Measurements from ENCODE around the gene EFNA5. TPM values are rescaled to one million over a fixed set of nuclear protein-coding genes. Genes with fewer than 3 reads are reported as not detected.
"Not testable (repeated sequence)": the region's sequence is repeated elsewhere in the genome, so short reads cannot be mapped to it uniquely, and the experiment has no call there.

The EFNA5 gene
- total RNA-seq, 1 experiment from 2014 or later, result 51.2 TPM

DNA sequence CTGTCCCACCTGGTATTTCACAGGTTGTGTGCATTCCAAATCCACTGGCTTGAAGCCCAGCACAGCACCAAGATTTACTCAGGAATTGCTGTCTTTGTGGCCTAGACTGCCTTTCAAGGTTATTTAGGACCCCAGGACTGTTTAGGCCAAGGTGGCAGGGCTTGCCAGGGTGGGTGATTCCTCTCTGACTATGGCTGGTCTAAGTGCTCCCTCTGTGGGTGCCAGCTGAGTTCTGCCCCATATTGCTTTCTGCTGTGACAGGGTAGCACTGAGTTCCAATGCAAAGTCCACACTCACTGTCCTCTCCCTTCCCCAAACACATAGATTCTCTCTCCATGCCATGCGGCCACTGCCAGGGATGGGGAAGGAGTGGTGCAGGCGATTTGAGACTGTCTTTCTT, 318.2 kb downstream of the EFNA5 start:
- no peak for TF ChIP-seq CTCF (IDR thresholded peaks at IDR 0.05; ENCODE audit: unreplicated experiment)
- Mint-ChIP-seq H3K27ac (ENCODE audit: low read depth, unreplicated experiment) (no peak overlapping the region), H3K27me3 (ENCODE audit: insufficient read depth, unreplicated experiment) (no peaks in the 10 kb centered on the region), H3K4me3 (ENCODE audit: unreplicated experiment) (no peak overlapping the region), H3K9me3 (ENCODE audit: unreplicated experiment) (peaks cover 8% of the 10 kb centered on the region), H3K36me3 (ENCODE audit: insufficient read depth, unreplicated experiment) (no peaks in the 10 kb centered on the region), H3K4me1 (ENCODE audit: insufficient read depth, unreplicated experiment) (no peaks in the 10 kb centered on the region)
- intact Hi-C loops (cut with micrococcal nuclease), result no loop called here
- CTCF ChIA-PET, result interaction anchor here (0.6 kb wide), 1 partner anchor 1041 kb away, joined by 3 read pairs; no protein-coding TSS in a partner anchor
- POLR2A ChIA-PET, result no interaction called here
- DNase-seq (ENCODE audit: unreplicated experiment), result no peak
- no TSS peak for BruUV-seq (replicated peaks)

- H3K36me3 Mint-ChIP-seq (ENCODE audit: insufficient read depth, unreplicated experiment); H3K4me3 Mint-ChIP-seq (ENCODE audit: unreplicated experiment); BruUV-seq (replicated peaks); intact Hi-C loops (cut with micrococcal nuclease); H3K4me1 Mint-ChIP-seq (ENCODE audit: insufficient read depth, unreplicated experiment); H3K9me3 Mint-ChIP-seq (ENCODE audit: unreplicated experiment); CTCF ChIA-PET; H3K27ac Mint-ChIP-seq (ENCODE audit: low read depth, unreplicated experiment); DNase-seq (ENCODE audit: unreplicated experiment); H3K27me3 Mint-ChIP-seq (ENCODE audit: insufficient read depth, unreplicated experiment); POLR2A ChIA-PET: not testable (repeated sequence)
Measured at GRCh38 chr5:107346580-107346979, 324.2 kb downstream of the EFNA5 start.

GRCh38 chr5:107342371-107342770, 328.4 kb downstream of the EFNA5 start:
- no peaks in the 10 kb centered on the region for H3K9me3 Mint-ChIP-seq (ENCODE audit: unreplicated experiment)
- H3K4me3 Mint-ChIP-seq (ENCODE audit: unreplicated experiment), result no peak overlapping the region
- intact Hi-C loops (cut with micrococcal nuclease), result no loop called here
- H3K27ac Mint-ChIP-seq (ENCODE audit: low read depth, unreplicated experiment), result no peak overlapping the region
- H3K4me1 Mint-ChIP-seq (ENCODE audit: insufficient read depth, unreplicated experiment), result peaks cover 8% of the 10 kb centered on the region
- H3K36me3 Mint-ChIP-seq (ENCODE audit: insufficient read depth, unreplicated experiment), result no peaks in the 10 kb centered on the region
- BruUV-seq (replicated peaks), result no TSS peak
- DNase-seq (ENCODE audit: unreplicated experiment), result no peak
- TF ChIP-seq CTCF (IDR thresholded peaks at IDR 0.05; ENCODE audit: unreplicated experiment), result no peak
- POLR2A ChIA-PET, result interaction anchor here (0.7 kb wide), 1 partner anchor 62 kb away, joined by 4 read pairs; no protein-coding TSS in a partner anchor
- H3K27me3 Mint-ChIP-seq (ENCODE audit: insufficient read depth, unreplicated experiment), result no peaks in the 10 kb centered on the region
- CTCF ChIA-PET, result interaction anchor here (0.6 kb wide), 2 partner anchors 8 to 834 kb away, joined by 3 read pairs; no protein-coding TSS in a partner anchor

DNA sequence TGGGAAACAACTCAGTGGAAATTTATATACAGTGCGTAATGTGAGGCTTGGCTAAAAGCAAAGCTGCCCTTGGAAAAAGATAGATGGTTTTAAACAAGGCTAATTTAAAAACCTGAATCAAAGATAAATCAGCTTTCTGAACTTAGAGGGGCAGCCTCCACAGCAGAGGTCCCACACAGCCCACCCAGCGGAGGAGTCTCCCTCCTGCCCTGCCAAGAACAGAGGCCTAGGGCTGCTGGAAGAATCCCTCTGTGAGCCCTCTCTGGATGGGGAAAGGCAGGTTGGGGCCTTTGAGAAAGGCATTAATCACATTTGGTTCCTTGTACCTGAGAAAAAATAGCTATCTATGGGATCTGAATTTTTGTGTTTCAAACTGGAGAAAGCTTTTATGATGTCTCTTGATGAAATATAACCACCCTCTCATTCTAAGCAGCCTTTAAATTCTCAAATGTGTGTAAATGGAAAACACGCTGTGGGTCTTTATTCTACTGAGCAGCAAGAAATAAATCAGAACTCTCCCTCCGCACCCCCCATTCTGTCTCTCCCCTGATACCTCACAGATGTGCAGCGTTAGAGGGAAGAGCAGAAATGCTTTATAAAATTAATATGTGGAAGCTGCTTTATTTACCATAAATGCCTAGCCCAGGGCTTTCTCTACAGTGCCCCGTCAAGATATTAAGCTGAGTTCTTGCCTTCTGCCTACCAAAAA, 329.2 kb downstream of the EFNA5 start:
- ChIA-PET POLR2A (no interaction called here), CTCF (interaction anchor here (0.6 kb wide), 2 partner anchors 9 to 36 kb away, joined by 3 read pairs; no protein-coding TSS in a partner anchor)
- intact Hi-C loops (cut with micrococcal nuclease), result no loop called here
- no peak for DNase-seq (ENCODE audit: unreplicated experiment)
- no peaks in the 10 kb centered on the region for H3K36me3 Mint-ChIP-seq (ENCODE audit: insufficient read depth, unreplicated experiment)
- no TSS peak for BruUV-seq (replicated peaks)
- H3K27ac Mint-ChIP-seq (ENCODE audit: low read depth, unreplicated experiment), result no peak overlapping the region
- no peak for TF ChIP-seq CTCF (IDR thresholded peaks at IDR 0.05; ENCODE audit: unreplicated experiment)
- H3K4me3 Mint-ChIP-seq (ENCODE audit: unreplicated experiment), result no peak overlapping the region
- H3K4me1 Mint-ChIP-seq (ENCODE audit: insufficient read depth, unreplicated experiment), result peaks cover 15% of the 10 kb centered on the region
- H3K27me3 Mint-ChIP-seq (ENCODE audit: insufficient read depth, unreplicated experiment), result no peaks in the 10 kb centered on the region
- H3K9me3 Mint-ChIP-seq (ENCODE audit: unreplicated experiment), result no peaks in the 10 kb centered on the region

All from MCF 10A (cell line).